Fibroblast of lung (primary cell): ENCODE measurements around the gene NCR2. TPM values are rescaled to one million over a fixed set of nuclear protein-coding genes. Genes with fewer than 3 reads are reported as not detected.

ENCODE experiments used
- DNase-seq, 2 donors: peaks; one replicate each; pipeline versions ENCODE4 v3.0.0 to v3.0.0-alpha.2; 2010; ENCODE audit warnings: low read depth in 2 of 2
- H2AFZ ChIP-seq: 2 replicates; pipeline ENCODE4 v1.5.1; 2012; ENCODE audit warnings: low read length, control low read depth, inconsistent platforms
- H3K27ac ChIP-seq: 2 replicates; pipeline ENCODE4 v1.5.1; 2011; ENCODE audit warnings: low read length, control low read depth; ENCODE audit not compliant: insufficient read depth
- H3K27me3 ChIP-seq: 2 replicates; pipeline ENCODE4 v1.5.1; 2011; ENCODE audit warnings: mild to moderate bottlenecking, low read length; ENCODE audit not compliant: control insufficient read depth, insufficient read depth
- H3K36me3 ChIP-seq: 2 replicates; pipeline ENCODE4 v1.5.1; 2011; ENCODE audit warnings: low read length; ENCODE audit not compliant: control insufficient read depth, insufficient read depth
- H3K4me1 ChIP-seq: 2 replicates; pipeline ENCODE4 v1.5.1; 2011; ENCODE audit warnings: low read length; ENCODE audit not compliant: control insufficient read depth, insufficient read depth; ENCODE audit errors: extremely low read depth
- H3K4me2 ChIP-seq: 2 replicates; pipeline ENCODE4 v1.5.1; 2011; ENCODE audit warnings: low read length, control low read depth; ENCODE audit not compliant: insufficient read depth; ENCODE audit errors: extremely low read depth
- H3K4me3 ChIP-seq, 4 experiments: fragments of 200-600 bp in 1 of 4; sonication (generic) in 1 of 4; replicated peaks in 1 of 4; 2 replicates each; pipeline ENCODE4 v1.5.1; 2011 to 2016; ENCODE audit warnings: low read length in 4 of 4, low read depth in 3 of 4, mild to moderate bottlenecking in 3 of 4, control low read depth in 2 of 4, inconsistent platforms in 1 of 4, mixed read lengths in 1 of 4; ENCODE audit not compliant: insufficient read depth in 1 of 4; ENCODE audit errors: control extremely low read depth in 1 of 4
- H3K79me2 ChIP-seq: 2 replicates; pipeline ENCODE4 v1.5.1; 2012; ENCODE audit warnings: mild to moderate bottlenecking, low read length, inconsistent platforms; ENCODE audit not compliant: control insufficient read depth, insufficient read depth
- H3K9ac ChIP-seq: 2 replicates; pipeline ENCODE4 v1.5.1; 2011; ENCODE audit warnings: mild to moderate bottlenecking, low read length, control low read depth; ENCODE audit not compliant: insufficient read depth
- H3K9me3 ChIP-seq: 2 replicates; pipeline ENCODE4 v1.5.1; 2012; ENCODE audit warnings: low read depth, low read length; ENCODE audit not compliant: control insufficient read depth, insufficient read depth
- H4K20me1 ChIP-seq: 2 replicates; pipeline ENCODE4 v1.5.1; 2011; ENCODE audit warnings: low read length; ENCODE audit not compliant: control insufficient read depth, insufficient read depth; ENCODE audit errors: extremely low read depth
- EZH2 ChIP-seq: IDR thresholded peaks from 2 replicates; pipeline ENCODE4 v1.5.1; 2012; ENCODE audit warnings: low read length, control low read depth, mild to moderate bottlenecking; ENCODE audit errors: missing control alignments
- polyA plus RNA-seq, 2 donors: library from polyadenylated mRNA; depleted of rRNA in 1 of 2; stranded (reverse) in 1 of 2; unstranded in 1 of 2; fragments of >200 nt; gene quantifications; 2 replicates each; pipeline ENCODE4 v1.2.1, GENCODE V29; 2011 to 2012; ENCODE audit warnings: missing spikeins in 1 of 2
- total RNA-seq: library from RNA; depleted of rRNA; stranded (reverse); fragments of >200 nt; gene quantifications from 2 replicates; pipeline ENCODE4 v1.2.1, GENCODE V29; 2014
- TF ChIP-seq, protein P1 (sequence below), 2 donors: IDR thresholded peaks in 1 of 2; conservative IDR thresholded peaks in 1 of 2; 1 replicate in 1 of 2; 2 replicates in 1 of 2; pipeline ENCODE4 v1.5.1; 2011 to 2012; ENCODE audit warnings: low read length in 2 of 2, control low read depth in 1 of 2, inconsistent platforms in 1 of 2, low read depth in 1 of 2, mild to moderate bottlenecking in 1 of 2

The NCR2 gene
- total and polyA plus RNA-seq, 2 donors (not counting 1 experiment from before 2014, with no cell fraction given) = not detected

DNA sequence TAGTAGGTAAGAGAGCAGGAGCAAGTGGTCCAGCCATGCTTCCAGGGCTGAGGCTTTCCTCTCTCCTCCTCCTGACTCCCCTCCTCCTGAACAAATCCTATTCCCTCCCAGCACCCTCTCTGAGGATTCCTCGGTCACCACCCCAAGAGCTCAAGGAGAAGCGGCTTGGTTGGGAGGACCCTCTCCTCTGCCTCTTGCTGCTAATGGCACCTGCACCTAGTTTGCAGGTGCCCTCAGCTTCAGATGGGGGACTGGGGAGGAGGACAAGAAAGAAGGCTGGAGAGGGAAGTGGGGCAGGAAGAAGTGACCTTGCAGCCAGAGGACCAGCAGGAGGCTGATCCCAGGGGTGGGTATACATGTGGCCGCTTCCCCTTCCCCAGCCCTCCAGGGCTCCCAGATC is 17.5 kb downstream of the NCR2 start:
- H4K20me1 ChIP-seq = no peaks in the 10 kb centered on the region
- H3K9ac ChIP-seq = no peak overlapping the region
- no peaks in the 10 kb centered on the region for H3K36me3 ChIP-seq
- H3K4me3 ChIP-seq = no peak overlapping the region
- DNase-seq = no peak
- H2AFZ ChIP-seq = no peak overlapping the region
- no peaks in the 10 kb centered on the region for H3K79me2 ChIP-seq
- H3K4me2 ChIP-seq = no peak overlapping the region
- TF ChIP-seq, protein P1, sequence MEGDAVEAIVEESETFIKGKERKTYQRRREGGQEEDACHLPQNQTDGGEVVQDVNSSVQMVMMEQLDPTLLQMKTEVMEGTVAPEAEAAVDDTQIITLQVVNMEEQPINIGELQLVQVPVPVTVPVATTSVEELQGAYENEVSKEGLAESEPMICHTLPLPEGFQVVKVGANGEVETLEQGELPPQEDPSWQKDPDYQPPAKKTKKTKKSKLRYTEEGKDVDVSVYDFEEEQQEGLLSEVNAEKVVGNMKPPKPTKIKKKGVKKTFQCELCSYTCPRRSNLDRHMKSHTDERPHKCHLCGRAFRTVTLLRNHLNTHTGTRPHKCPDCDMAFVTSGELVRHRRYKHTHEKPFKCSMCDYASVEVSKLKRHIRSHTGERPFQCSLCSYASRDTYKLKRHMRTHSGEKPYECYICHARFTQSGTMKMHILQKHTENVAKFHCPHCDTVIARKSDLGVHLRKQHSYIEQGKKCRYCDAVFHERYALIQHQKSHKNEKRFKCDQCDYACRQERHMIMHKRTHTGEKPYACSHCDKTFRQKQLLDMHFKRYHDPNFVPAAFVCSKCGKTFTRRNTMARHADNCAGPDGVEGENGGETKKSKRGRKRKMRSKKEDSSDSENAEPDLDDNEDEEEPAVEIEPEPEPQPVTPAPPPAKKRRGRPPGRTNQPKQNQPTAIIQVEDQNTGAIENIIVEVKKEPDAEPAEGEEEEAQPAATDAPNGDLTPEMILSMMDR (conservative IDR thresholded peaks at IDR 0.05 in 1 of 2, IDR thresholded peaks at IDR 0.05 in 1 of 2; ENCODE audit: low read depth in 1 of 2, low read length in 2 of 2) = no peak
- TF ChIP-seq EZH2 = no peak
- no peaks in the 10 kb centered on the region for H3K9me3 ChIP-seq
- no peaks in the 10 kb centered on the region for H3K27me3 ChIP-seq
- H3K27ac ChIP-seq = no peak overlapping the region
- no peaks in the 10 kb centered on the region for H3K4me1 ChIP-seq

DNA sequence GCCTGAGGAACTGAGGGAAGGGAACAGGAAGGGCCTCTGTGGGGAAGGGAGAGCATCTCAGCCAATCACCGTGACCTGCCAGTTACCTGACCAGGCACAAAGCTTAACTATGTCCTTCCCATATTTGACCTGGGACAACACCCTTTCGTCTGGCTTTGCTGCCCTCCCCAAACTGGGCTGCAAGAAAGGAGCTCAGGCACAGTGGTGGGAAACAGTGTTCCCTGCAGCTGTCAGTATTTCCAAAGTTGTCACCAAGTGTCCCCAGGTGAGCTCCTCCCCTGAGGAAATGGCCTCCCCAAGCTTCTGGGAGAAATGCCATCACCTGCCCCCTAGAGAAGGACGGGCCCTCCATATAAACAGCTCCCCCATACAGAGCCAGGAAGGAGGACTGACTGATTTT is 17.9 kb downstream of the NCR2 start:
- no peak overlapping the region for H3K27ac ChIP-seq
- no peaks in the 10 kb centered on the region for H3K4me1 ChIP-seq
- TF ChIP-seq, protein P1 (conservative IDR thresholded peaks at IDR 0.05 in 1 of 2, IDR thresholded peaks at IDR 0.05 in 1 of 2; ENCODE audit: low read depth in 1 of 2, low read length in 2 of 2) = no peak
- TF ChIP-seq EZH2 = no peak
- no peak overlapping the region for H3K4me2 ChIP-seq
- H3K9ac ChIP-seq = no peak overlapping the region
- H3K4me3 ChIP-seq = no peak overlapping the region
- H3K9me3 ChIP-seq = no peaks in the 10 kb centered on the region
- H3K79me2 ChIP-seq = no peaks in the 10 kb centered on the region
- H2AFZ ChIP-seq = no peak overlapping the region
- DNase-seq = no peak
- no peaks in the 10 kb centered on the region for H4K20me1 ChIP-seq
- H3K36me3 ChIP-seq = no peaks in the 10 kb centered on the region
- no peaks in the 10 kb centered on the region for H3K27me3 ChIP-seq

DNA sequence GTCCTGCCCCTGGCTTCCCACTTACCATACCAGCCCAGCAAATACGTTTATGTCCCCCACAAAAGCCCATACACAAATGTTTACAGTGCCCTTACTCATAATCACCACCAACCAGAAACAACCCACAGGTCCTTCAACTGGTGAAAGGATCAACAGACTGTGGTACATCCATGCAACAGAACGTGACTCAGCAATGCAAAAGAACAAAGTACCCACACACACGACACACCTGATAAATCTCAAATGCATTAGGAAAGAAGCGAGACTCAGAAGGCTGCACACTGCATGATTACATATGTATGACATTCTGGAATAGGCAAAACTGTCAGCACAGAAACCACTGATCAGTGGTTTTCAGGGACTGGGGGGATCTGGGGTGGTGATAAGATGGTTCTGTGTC is 20.5 kb downstream of the NCR2 start:
- Histone ChIP-seq H4K20me1 (no peaks in the 10 kb centered on the region), H3K4me2 (no peak overlapping the region), H3K4me1 (no peaks in the 10 kb centered on the region), H3K36me3 (no peaks in the 10 kb centered on the region), H3K9ac (no peak overlapping the region), H3K9me3 (no peaks in the 10 kb centered on the region), H2AFZ (no peak overlapping the region), H3K4me3 (no peak overlapping the region), H3K79me2 (no peaks in the 10 kb centered on the region), H3K27ac (no peak overlapping the region), H3K27me3 (no peaks in the 10 kb centered on the region)
- no peak for TF ChIP-seq EZH2
- TF ChIP-seq, protein P1 (conservative IDR thresholded peaks at IDR 0.05 in 1 of 2, IDR thresholded peaks at IDR 0.05 in 1 of 2; ENCODE audit: low read depth in 1 of 2, low read length in 2 of 2) = no peak
- no peak for DNase-seq
